SK-N-SH treated with all-trans-retinoic acid at 6 μM for 48 hours (cell line): ENCODE measurements around the gene PTPN13.
A peak's percentile ranks its signal among the peaks of the same experiment; 100 is the strongest.

ENCODE experiments used
- ATAC-seq: fragments of 200-7000 bp; cut with Tn5 transposase; 3 replicates; pipeline ENCODE4 v1.9.1; 2020; ENCODE audit warnings: mild to moderate bottlenecking, moderate library complexity
- ARNTL ChIP-seq: fragments of 450-650 bp; formaldehyde crosslinking; IDR thresholded peaks from 2 replicates; pipeline ENCODE4 v1.5.0; 2020; ENCODE audit warnings: low read depth, mild to moderate bottlenecking, moderate library complexity, borderline replicate concordance
- BACH2 ChIP-seq: fragments of 250-450 bp; sonication (Bioruptor Pico); IDR thresholded peaks from 2 replicates; pipeline ENCODE4 v1.9.0; 2021; ENCODE audit warnings: mild to moderate bottlenecking, borderline replicate concordance
- CSDC2 ChIP-seq: fragments of 250-450 bp; sonication (Bioruptor Pico); IDR thresholded peaks from 2 replicates; pipeline ENCODE4 v1.5.0; 2020; ENCODE audit warnings: mild to moderate bottlenecking, moderate library complexity
- ISL1 ChIP-seq: fragments of 250-450 bp; sonication (Bioruptor Pico); IDR thresholded peaks from 2 replicates; pipeline ENCODE4 v2.1.2; 2022; ENCODE audit warnings: mild to moderate bottlenecking, moderate library complexity
- OSR1 ChIP-seq: fragments of 250-450 bp; sonication (Bioruptor Pico); IDR thresholded peaks from 2 replicates; pipeline ENCODE4 v1.8.0; 2022; ENCODE audit warnings: moderate library complexity, mild to moderate bottlenecking, inconsistent platforms
- PATZ1 ChIP-seq: fragments of 250-450 bp; sonication (Bioruptor Pico); IDR thresholded peaks from 2 replicates; pipeline ENCODE4 v1.8.0; 2020; ENCODE audit warnings: mild to moderate bottlenecking, moderate library complexity, borderline replicate concordance
- PPARA ChIP-seq: fragments of 250-450 bp; sonication (Bioruptor Pico); IDR thresholded peaks from 2 replicates; pipeline ENCODE4 v1.5.0; 2020; ENCODE audit warnings: mild to moderate bottlenecking, borderline replicate concordance
- RARB ChIP-seq: fragments of 250-450 bp; sonication (Bioruptor Pico); IDR thresholded peaks from 2 replicates; pipeline ENCODE4 v1.8.0; 2021; ENCODE audit warnings: mild to moderate bottlenecking, moderate library complexity
- TCF4 ChIP-seq: fragments of 250-450 bp; sonication (Bioruptor Pico); IDR thresholded peaks from 2 replicates; pipeline ENCODE4 v1.8.0; 2021; ENCODE audit warnings: mild to moderate bottlenecking, moderate library complexity, borderline replicate concordance
- TOX ChIP-seq: fragments of 250-450 bp; sonication (Bioruptor Pico); IDR thresholded peaks from 2 replicates; pipeline ENCODE4 v1.8.0; 2021; ENCODE audit warnings: mild to moderate bottlenecking, moderate library complexity, borderline replicate concordance
- TSHZ2 ChIP-seq: fragments of 250-450 bp; sonication (Bioruptor Pico); IDR thresholded peaks from 2 replicates; pipeline ENCODE4 v1.5.0; 2020; ENCODE audit warnings: mild to moderate bottlenecking, moderate library complexity
- ZC3H10 ChIP-seq: fragments of 250-450 bp; sonication (Bioruptor Pico); IDR thresholded peaks from 2 replicates; pipeline ENCODE4 v1.5.1; 2021; ENCODE audit warnings: mild to moderate bottlenecking, moderate library complexity
- ZFP3 ChIP-seq: fragments of 250-450 bp; sonication (Bioruptor Pico); IDR thresholded peaks from 2 replicates; pipeline ENCODE4 v1.5.0; 2020; ENCODE audit warnings: mild to moderate bottlenecking, moderate library complexity
- ZFP30 ChIP-seq: fragments of 450-650 bp; formaldehyde crosslinking; IDR thresholded peaks from 2 replicates; pipeline ENCODE4 v1.5.0; 2022; ENCODE audit warnings: mild to moderate bottlenecking, moderate library complexity
- ZNF565 ChIP-seq: fragments of 450-650 bp; formaldehyde crosslinking; conservative IDR thresholded peaks from 2 replicates; pipeline ENCODE4 v1.5.0; 2020; ENCODE audit warnings: low read depth, mild to moderate bottlenecking, moderate library complexity
- ZNF70 ChIP-seq: fragments of 450-650 bp; formaldehyde crosslinking; IDR thresholded peaks from 2 replicates; pipeline ENCODE4 v1.5.0; 2020; ENCODE audit warnings: mild to moderate bottlenecking, moderate library complexity
- ZNF8 ChIP-seq: fragments of 450-650 bp; formaldehyde crosslinking; IDR thresholded peaks from 2 replicates; pipeline ENCODE4 v1.5.0; 2020; ENCODE audit warnings: mild to moderate bottlenecking, moderate library complexity

The PTPN13 gene

GRCh38 chr4:86615501-86615900 is 21.4 kb downstream of the PTPN13 start:
- no peak for TF ChIP-seq RARB (CRISPR knock-in tag)
- TF ChIP-seq ZNF8 (CRISPR knock-in tag), result no peak
- TF ChIP-seq ZNF565 (CRISPR knock-in tag), result no peak
- ATAC-seq, result no peak

- TF ChIP-seq CSDC2 (CRISPR knock-in tag), result no peak
- TF ChIP-seq ZC3H10 (CRISPR knock-in tag), result no peak
- TF ChIP-seq TSHZ2, result no peak
- no peak for TF ChIP-seq PPARA (CRISPR knock-in tag)
- no peak for TF ChIP-seq RARB (CRISPR knock-in tag)
- TF ChIP-seq ZFP3 (CRISPR knock-in tag), result no peak
- no peak for TF ChIP-seq TCF4 (CRISPR knock-in tag)
- TF ChIP-seq ZNF565 (CRISPR knock-in tag), result no peak
- TF ChIP-seq ISL1 (CRISPR knock-in tag), result no peak
- TF ChIP-seq, all 23 proteins: peak for 0
- ATAC-seq, result no peak
Measured at GRCh38 chr4:86619656-86620055, 25.5 kb downstream of the PTPN13 start.

- ATAC-seq, result no peak
Measured at GRCh38 chr4:86621435-86621834, 27.3 kb downstream of the PTPN13 start.

GRCh38 chr4:86626066-86626465 is 32.0 kb downstream of the PTPN13 start:
- ATAC-seq, result no peak
- peak; percentile 75 for TF ChIP-seq TCF4 (CRISPR knock-in tag)
- TF ChIP-seq TSHZ2, result peak; percentile 74; the same call in 1 of the 2 replicates
- TF ChIP-seq ARNTL (CRISPR knock-in tag), result no peak
- peak; percentile 69 for TF ChIP-seq ISL1 (CRISPR knock-in tag)
- TF ChIP-seq PATZ1 (CRISPR knock-in tag), result no peak
- TF ChIP-seq, all 23 proteins: peak for 3

More at GRCh38 chr4:86621435-86621834, 27.3 kb downstream of the PTPN13 start:
- TF ChIP-seq RARB (CRISPR knock-in tag) (no peak), PATZ1 (CRISPR knock-in tag) (no peak), ISL1 (CRISPR knock-in tag) (no peak), ZNF8 (CRISPR knock-in tag) (no peak), BACH2 (CRISPR knock-in tag) (no peak)

GRCh38 chr4:86627462-86628135 is 33.5 kb downstream of the PTPN13 start:
- ATAC-seq, result no peak
- TF ChIP-seq TSHZ2, result no peak
- TF ChIP-seq TOX (CRISPR knock-in tag), result no peak
- no peak for TF ChIP-seq PPARA (CRISPR knock-in tag)
- no peak for TF ChIP-seq OSR1
- no peak for TF ChIP-seq ZNF8 (CRISPR knock-in tag)
- TF ChIP-seq RARB (CRISPR knock-in tag), result no peak
- no peak for TF ChIP-seq PATZ1 (CRISPR knock-in tag)
- TF ChIP-seq ZFP30 (CRISPR knock-in tag), result no peak
- no peak for TF ChIP-seq ZNF70 (CRISPR knock-in tag)
- no peak for TF ChIP-seq ZC3H10 (CRISPR knock-in tag)
